ENCODE measurements around the gene TCL1A.

Gene TCL1A

DNA sequence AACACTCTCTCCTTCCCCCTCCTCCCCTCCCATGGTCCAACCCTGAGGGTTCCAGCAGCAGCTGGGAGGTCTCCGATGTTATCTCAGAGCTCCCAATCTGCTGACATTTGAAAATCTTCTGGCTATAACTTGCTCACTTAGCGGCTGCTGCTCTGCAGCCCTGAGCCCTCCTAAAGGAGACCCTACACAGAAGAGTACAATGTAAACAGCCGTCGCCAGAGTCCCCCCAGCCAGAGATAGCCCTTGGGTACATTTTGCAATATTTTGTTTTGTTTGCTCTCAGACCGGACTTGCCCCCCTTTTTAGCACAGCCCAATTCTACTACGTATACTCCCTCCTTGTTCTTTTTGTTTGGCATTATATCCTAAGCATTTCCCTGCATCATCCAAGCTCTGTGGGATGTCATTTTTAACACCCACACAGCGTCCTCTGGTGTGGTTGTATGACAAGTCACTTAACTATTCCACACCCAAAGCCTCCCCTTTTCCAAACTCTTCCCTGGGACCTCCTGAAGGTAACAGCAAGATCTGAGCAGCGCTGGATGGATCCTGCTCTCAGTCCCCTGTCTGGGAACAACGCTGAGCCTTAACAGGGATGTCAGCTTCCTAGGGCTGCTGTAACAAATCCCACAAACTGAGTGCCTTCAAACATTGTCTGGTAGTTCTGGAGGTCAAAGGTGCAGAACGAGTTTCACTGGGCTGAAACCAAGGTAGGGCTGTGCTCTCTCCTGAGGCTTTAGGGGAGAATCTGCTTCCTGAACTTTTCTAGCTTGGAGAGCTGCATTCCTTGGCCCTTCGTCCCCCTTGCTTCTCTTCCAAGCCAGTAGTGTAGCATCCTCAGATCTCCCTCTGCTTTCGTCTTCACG, 53.0 kb downstream of the TCL1A start:
- DNase-seq (ENCODE audit: low read depth) = no peak
- H3K4me3 ChIP-seq (ENCODE audit: low read length) = no peak overlapping the region
- TF ChIP-seq, protein P1, sequence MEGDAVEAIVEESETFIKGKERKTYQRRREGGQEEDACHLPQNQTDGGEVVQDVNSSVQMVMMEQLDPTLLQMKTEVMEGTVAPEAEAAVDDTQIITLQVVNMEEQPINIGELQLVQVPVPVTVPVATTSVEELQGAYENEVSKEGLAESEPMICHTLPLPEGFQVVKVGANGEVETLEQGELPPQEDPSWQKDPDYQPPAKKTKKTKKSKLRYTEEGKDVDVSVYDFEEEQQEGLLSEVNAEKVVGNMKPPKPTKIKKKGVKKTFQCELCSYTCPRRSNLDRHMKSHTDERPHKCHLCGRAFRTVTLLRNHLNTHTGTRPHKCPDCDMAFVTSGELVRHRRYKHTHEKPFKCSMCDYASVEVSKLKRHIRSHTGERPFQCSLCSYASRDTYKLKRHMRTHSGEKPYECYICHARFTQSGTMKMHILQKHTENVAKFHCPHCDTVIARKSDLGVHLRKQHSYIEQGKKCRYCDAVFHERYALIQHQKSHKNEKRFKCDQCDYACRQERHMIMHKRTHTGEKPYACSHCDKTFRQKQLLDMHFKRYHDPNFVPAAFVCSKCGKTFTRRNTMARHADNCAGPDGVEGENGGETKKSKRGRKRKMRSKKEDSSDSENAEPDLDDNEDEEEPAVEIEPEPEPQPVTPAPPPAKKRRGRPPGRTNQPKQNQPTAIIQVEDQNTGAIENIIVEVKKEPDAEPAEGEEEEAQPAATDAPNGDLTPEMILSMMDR (conservative IDR thresholded peaks at IDR 0.05; ENCODE audit: low read length) = no peak

DNA sequence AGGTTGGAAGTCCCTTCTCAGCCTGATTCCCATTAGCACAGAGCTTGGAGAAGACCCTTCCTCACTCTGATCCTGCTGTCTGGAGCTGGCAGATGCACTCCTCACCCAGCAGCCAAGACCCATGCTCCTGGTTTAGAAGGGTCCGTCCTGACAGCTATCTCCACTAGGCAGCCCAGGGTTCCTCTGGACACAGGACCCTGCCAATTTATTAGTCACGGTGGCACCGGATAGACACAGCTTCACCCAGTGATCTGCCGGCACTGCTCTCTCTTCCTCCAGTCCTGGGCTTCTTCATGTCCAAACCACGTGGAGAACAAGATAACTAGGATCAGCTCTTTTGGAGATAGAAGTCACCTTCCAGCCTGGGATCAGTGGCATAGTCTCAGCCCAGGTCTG, 53.9 kb downstream of the TCL1A start:
- no peak for DNase-seq (ENCODE audit: low read depth)
- TF ChIP-seq, protein P1 (conservative IDR thresholded peaks at IDR 0.05; ENCODE audit: low read length) = no peak

More for the DNA sequence above, 53.9 kb downstream of the TCL1A start:
- no peak overlapping the region for H3K4me3 ChIP-seq (ENCODE audit: low read length)
